SK-N-MC (cell line): ENCODE measurements around the gene MAP3K3.

Experiments
- EZH2 ChIP-seq: fragments of 200-600 bp; sonication (generic); IDR thresholded peaks from one replicate; pipeline ENCODE4 v1.6.1; 2017; ENCODE audit warnings: antibody characterized with exemption
- POLR2AphosphoS5 ChIP-seq: IDR thresholded peaks from 2 replicates; pipeline ENCODE4 v1.6.1; 2012; ENCODE audit warnings: mild to moderate bottlenecking, low read depth, low read length, borderline replicate concordance

- TF ChIP-seq POLR2AphosphoS5 (no peak), EZH2 (no peak)
Measured at GRCh38 chr17:63701868-63702720, 79.9 kb downstream of the MAP3K3 start.
